ENCODE data around the gene HGS. TPM values are rescaled to one million over a fixed set of nuclear protein-coding genes. Genes with fewer than 3 reads are reported as not detected.

HGS gene
- total and polyA plus RNA-seq, 2 of the 8 experiments (the other 6 are each of a cell fraction or from before 2014, with no cell fraction given) = 80.8 to 99.7 TPM

GRCh38 chr17:81737947-81738800 lies 54.4 kb downstream of the HGS start (continued):
- no peak for TF ChIP-seq POLR2A (IDR thresholded peaks at IDR 0.05; ENCODE audit: control extremely low read depth in 1 of 2, low read depth in 2 of 2, low read length in 2 of 2)

Data from H1 (cell line).